ENCODE measurements around the gene SLC17A9.

The SLC17A9 gene

GRCh38 chr20:62949153-62949821, 3.2 kb upstream of the SLC17A9 start:
- H3K4me3 ChIP-seq (ENCODE audit: low read depth, low read length), result no peak overlapping the region
- no peak for TF ChIP-seq CTCF (IDR thresholded peaks at IDR 0.05; ENCODE audit: borderline replicate concordance, insufficient read depth, low read depth, low read length)

- H3K4me3 ChIP-seq (ENCODE audit: low read depth, low read length), result no peak overlapping the region
- TF ChIP-seq CTCF (IDR thresholded peaks at IDR 0.05; ENCODE audit: borderline replicate concordance, insufficient read depth, low read depth, low read length), result no peak
These were observed 2.5 kb upstream of the SLC17A9 start for GRCh38 chr20:62949962-62950361.

- TF ChIP-seq CTCF (IDR thresholded peaks at IDR 0.05; ENCODE audit: borderline replicate concordance, insufficient read depth, low read depth, low read length), result no peak
These were observed 1.8 kb upstream of the SLC17A9 start for GRCh38 chr20:62950741-62951140.

GRCh38 chr20:62951143-62951895, 1.2 kb upstream of the SLC17A9 start:
- no peak overlapping the region for H3K4me3 ChIP-seq (ENCODE audit: low read depth, low read length)
- TF ChIP-seq CTCF (IDR thresholded peaks at IDR 0.05; ENCODE audit: borderline replicate concordance, insufficient read depth, low read depth, low read length), result no peak

More at GRCh38 chr20:62950741-62951140, 1.8 kb upstream of the SLC17A9 start:
- H3K4me3 ChIP-seq (ENCODE audit: low read depth, low read length), result no peak overlapping the region

- no peak for TF ChIP-seq CTCF (IDR thresholded peaks at IDR 0.05; ENCODE audit: borderline replicate concordance, insufficient read depth, low read depth, low read length)
- peak overlapping the region; percentile 66 for H3K4me3 ChIP-seq (ENCODE audit: low read depth, low read length)
These were observed 575 bp upstream of the SLC17A9 start for GRCh38 chr20:62951896-62952372.

- H3K4me3 ChIP-seq (ENCODE audit: low read depth, low read length), result peak overlapping the region; percentile 66
- TF ChIP-seq CTCF (IDR thresholded peaks at IDR 0.05; ENCODE audit: borderline replicate concordance, insufficient read depth, low read depth, low read length), result no peak
These were observed 694 bp downstream of the SLC17A9 start for GRCh38 chr20:62952968-62953838.
